ENCODE results near the gene MYCBP.
"Not testable (repeated sequence)": the region's sequence is repeated elsewhere in the genome, so short reads cannot be mapped to it uniquely, and the experiment has no call there.

DNA sequence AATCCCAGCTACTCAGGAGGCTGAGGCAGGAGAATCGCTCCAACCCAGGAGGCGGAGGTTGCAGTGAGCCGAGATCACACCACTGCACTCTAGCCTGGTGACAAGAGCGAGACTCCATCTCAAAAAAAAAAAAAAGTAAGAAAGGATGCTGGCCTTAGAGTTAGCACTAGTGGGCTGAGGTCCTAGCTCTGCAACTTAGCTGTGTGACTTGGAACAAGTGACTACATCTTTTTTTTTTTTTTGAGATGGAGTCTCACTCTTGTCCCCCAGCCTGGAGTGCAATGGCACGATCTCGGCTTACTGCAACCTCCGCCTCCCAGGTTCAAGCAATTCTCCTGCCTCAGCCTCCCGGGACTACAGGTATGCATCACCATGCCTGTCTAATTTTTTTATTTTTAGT lies 41.8 kb upstream of the MYCBP start:
- TF ChIP-seq, protein P1, sequence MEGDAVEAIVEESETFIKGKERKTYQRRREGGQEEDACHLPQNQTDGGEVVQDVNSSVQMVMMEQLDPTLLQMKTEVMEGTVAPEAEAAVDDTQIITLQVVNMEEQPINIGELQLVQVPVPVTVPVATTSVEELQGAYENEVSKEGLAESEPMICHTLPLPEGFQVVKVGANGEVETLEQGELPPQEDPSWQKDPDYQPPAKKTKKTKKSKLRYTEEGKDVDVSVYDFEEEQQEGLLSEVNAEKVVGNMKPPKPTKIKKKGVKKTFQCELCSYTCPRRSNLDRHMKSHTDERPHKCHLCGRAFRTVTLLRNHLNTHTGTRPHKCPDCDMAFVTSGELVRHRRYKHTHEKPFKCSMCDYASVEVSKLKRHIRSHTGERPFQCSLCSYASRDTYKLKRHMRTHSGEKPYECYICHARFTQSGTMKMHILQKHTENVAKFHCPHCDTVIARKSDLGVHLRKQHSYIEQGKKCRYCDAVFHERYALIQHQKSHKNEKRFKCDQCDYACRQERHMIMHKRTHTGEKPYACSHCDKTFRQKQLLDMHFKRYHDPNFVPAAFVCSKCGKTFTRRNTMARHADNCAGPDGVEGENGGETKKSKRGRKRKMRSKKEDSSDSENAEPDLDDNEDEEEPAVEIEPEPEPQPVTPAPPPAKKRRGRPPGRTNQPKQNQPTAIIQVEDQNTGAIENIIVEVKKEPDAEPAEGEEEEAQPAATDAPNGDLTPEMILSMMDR (IDR thresholded peaks at IDR 0.05), result not testable (repeated sequence)
- not testable (repeated sequence) for TF ChIP-seq POLR2A, POLR2AphosphoS5, EP300 (IDR thresholded peaks at IDR 0.05)
